HG03175 (cell line): ENCODE measurements around the gene COQ5.

ENCODE experiments used
- ATAC-seq: cut with Tn5 transposase; IDR thresholded peaks from one replicate; pipeline ENCODE4 v1.9.1; 2021; ENCODE audit warnings: mild to moderate bottlenecking, moderate library complexity; ENCODE audit not compliant: unreplicated experiment

Gene COQ5

GRCh38 chr12:120457133-120457532, 71.8 kb downstream of the COQ5 start:
- no peak for ATAC-seq

- no peak for ATAC-seq
Measured at GRCh38 chr12:120455302-120455701, 73.7 kb downstream of the COQ5 start.

GRCh38 chr12:120453977-120454376, 75.0 kb downstream of the COQ5 start:
- ATAC-seq: peak; percentile 68
